Activated CD4-positive, alpha-beta T cell treated with anti-CD3 and anti-CD28 coated beads, Interleukin-2, amount 10 ng/mL, durations not matched to agents 24 days and 14 days (primary cell): ENCODE data around the gene GPR35. TPM values are rescaled to one million over a fixed set of nuclear protein-coding genes. Genes with fewer than 3 reads are reported as not detected.

ENCODE experiments used
- DNase-seq: peaks from one replicate; pipeline ENCODE4 v3.0.0; 2022
- H3K27ac Mint-ChIP-seq: one replicate; pipeline ENCODE4 v1.8.0; 2022; ENCODE audit warnings: mild to moderate bottlenecking, mixed read lengths
- H3K27me3 Mint-ChIP-seq: one replicate; pipeline ENCODE4 v1.8.0; 2022; ENCODE audit warnings: mixed read lengths
- H3K36me3 Mint-ChIP-seq: one replicate; pipeline ENCODE4 v1.8.0; 2022; ENCODE audit warnings: low read depth, mild to moderate bottlenecking, mixed read lengths
- H3K4me1 Mint-ChIP-seq: one replicate; pipeline ENCODE4 v1.8.0; 2021; ENCODE audit warnings: mixed read lengths
- H3K4me3 Mint-ChIP-seq: one replicate; pipeline ENCODE4 v1.8.0; 2022; ENCODE audit warnings: mild to moderate bottlenecking, moderate library complexity, mixed read lengths
- H3K9me3 Mint-ChIP-seq: one replicate; pipeline ENCODE4 v1.8.0; 2021; ENCODE audit warnings: mixed read lengths
- intact Hi-C: fragments of 100-400 bp; cut with micrococcal nuclease; formaldehyde crosslinking; loops from one replicate; pipeline ENCODE4 v1.15.1; 2023
- total RNA-seq: library from RNA; stranded (reverse); gene quantifications from 2 replicates; pipeline ENCODE4 v1.2.3, GENCODE V29; 2022

Gene GPR35
- total RNA-seq, 1 donor from 2014 or later: 8.7 TPM

GRCh38 chr2:240585101-240585500 lies 40.2 kb upstream of the GPR35 start:
- DNase-seq: no peak
- intact Hi-C loops: loop anchor here (5.0 to 10.0 kb wide), 2 partner anchors 120 to 922 kb away; partner anchors contain the start of gene STK25
- Mint-ChIP-seq H3K9me3 (no peaks in the 10 kb centered on the region), H3K36me3 (peaks cover 15% of the 10 kb centered on the region), H3K27me3 (no peaks in the 10 kb centered on the region), H3K27ac (peak overlapping the region; percentile 65), H3K4me1 (peaks cover 33% of the 10 kb centered on the region), H3K4me3 (peak overlapping the region; percentile 95)

GRCh38 chr2:240585681-240586197 lies 39.5 kb upstream of the GPR35 start:
- H3K4me3 Mint-ChIP-seq: peak overlapping the region; percentile 95
- peaks cover 15% of the 10 kb centered on the region for H3K36me3 Mint-ChIP-seq
- H3K27ac Mint-ChIP-seq: peak overlapping the region; percentile 87
- H3K27me3 Mint-ChIP-seq: no peaks in the 10 kb centered on the region
- intact Hi-C loops: loop anchor here (1.0 to 10.0 kb wide), 4 partner anchors 19 to 922 kb away; partner anchors contain the start of genes DUSP28 and STK25
- H3K9me3 Mint-ChIP-seq: no peaks in the 10 kb centered on the region
- DNase-seq: no peak
- peaks cover 32% of the 10 kb centered on the region for H3K4me1 Mint-ChIP-seq

- Mint-ChIP-seq H3K27ac (peak within 1 kb of the TSS; percentile 87), H3K36me3 (peaks cover 16% of the 10 kb centered on the region), H3K4me1 (peaks cover 32% of the 10 kb centered on the region), H3K4me3 (peak within 1 kb of the TSS; percentile 95), H3K27me3 (no peaks in the 10 kb centered on the region), H3K9me3 (no peaks in the 10 kb centered on the region)
- intact Hi-C loops: loop anchor here (1.0 to 10.0 kb wide), 4 partner anchors 20 to 921 kb away; partner anchors contain the start of genes DUSP28 and STK25
- peak; percentile 99 for DNase-seq
Measured at GRCh38 chr2:240586198-240586918, 38.9 kb upstream of the GPR35 start, which contains the start of gene CAPN10. TSS of gene CAPN10 (plus strand) at chr2:240586734. CDS start at chr2:240586912, 178 bp downstream.

- Mint-ChIP-seq H3K27me3 (no peaks in the 10 kb centered on the region), H3K36me3 (peaks cover 15% of the 10 kb centered on the region), H3K27ac (peak overlapping the region; percentile 87), H3K9me3 (no peaks in the 10 kb centered on the region), H3K4me3 (peak overlapping the region; percentile 79), H3K4me1 (peaks cover 32% of the 10 kb centered on the region)
- DNase-seq: peak; percentile 91
- intact Hi-C loops: loop anchor here (1.0 to 10.0 kb wide), 5 partner anchors 21 to 920 kb away; partner anchors contain the start of genes DUSP28 and STK25
Measured at GRCh38 chr2:240586919-240587800, 38.1 kb upstream of the GPR35 start.

GRCh38 chr2:240588006-240588655 lies 37.1 kb upstream of the GPR35 start:
- no peak for DNase-seq
- Mint-ChIP-seq H3K4me3 (peak overlapping the region; percentile 79), H3K9me3 (no peaks in the 10 kb centered on the region), H3K4me1 (peaks cover 30% of the 10 kb centered on the region), H3K27me3 (no peaks in the 10 kb centered on the region), H3K27ac (peak overlapping the region; percentile 70), H3K36me3 (peaks cover 17% of the 10 kb centered on the region)
- intact Hi-C loops: loop anchor here (5.0 to 10.0 kb wide), 2 partner anchors 117 to 919 kb away; partner anchors contain the start of gene STK25

- peaks cover 17% of the 10 kb centered on the region for H3K36me3 Mint-ChIP-seq
- H3K9me3 Mint-ChIP-seq: no peaks in the 10 kb centered on the region
- H3K4me3 Mint-ChIP-seq: peak overlapping the region; percentile 79
- DNase-seq: no peak
- peak overlapping the region; percentile 70 for H3K27ac Mint-ChIP-seq
- H3K27me3 Mint-ChIP-seq: no peaks in the 10 kb centered on the region
- intact Hi-C loops: loop anchor here (5.0 to 10.0 kb wide), 2 partner anchors 116 to 919 kb away; partner anchors contain the start of gene STK25
- peaks cover 28% of the 10 kb centered on the region for H3K4me1 Mint-ChIP-seq
Measured at GRCh38 chr2:240588669-240589068, 36.6 kb upstream of the GPR35 start.

- H3K27me3 Mint-ChIP-seq: no peaks in the 10 kb centered on the region
- DNase-seq: no peak
- H3K9me3 Mint-ChIP-seq: no peaks in the 10 kb centered on the region
- H3K27ac Mint-ChIP-seq: no peak overlapping the region
- peaks cover 17% of the 10 kb centered on the region for H3K36me3 Mint-ChIP-seq
- H3K4me3 Mint-ChIP-seq: no peak overlapping the region
- intact Hi-C loops: loop anchor here (5.0 to 10.0 kb wide), 2 partner anchors 115 to 918 kb away; partner anchors contain the start of gene STK25
- H3K4me1 Mint-ChIP-seq: peaks cover 26% of the 10 kb centered on the region
Measured at GRCh38 chr2:240589375-240589774, 35.9 kb upstream of the GPR35 start.

- Mint-ChIP-seq H3K27me3 (no peaks in the 10 kb centered on the region), H3K4me3 (no peak overlapping the region), H3K36me3 (peaks cover 17% of the 10 kb centered on the region), H3K9me3 (no peaks in the 10 kb centered on the region), H3K4me1 (peaks cover 20% of the 10 kb centered on the region), H3K27ac (no peak overlapping the region)
- intact Hi-C loops: loop anchor here (5.0 to 10.0 kb wide), 2 partner anchors 115 to 917 kb away; partner anchors contain the start of gene STK25
- DNase-seq: no peak
Measured at GRCh38 chr2:240589850-240590525, 35.3 kb upstream of the GPR35 start.

- DNase-seq: no peak
- Mint-ChIP-seq H3K27me3 (no peaks in the 10 kb centered on the region), H3K36me3 (peaks cover 17% of the 10 kb centered on the region), H3K4me3 (no peak overlapping the region), H3K27ac (no peak overlapping the region), H3K4me1 (peaks cover 20% of the 10 kb centered on the region), H3K9me3 (no peaks in the 10 kb centered on the region)
- intact Hi-C loops: no loop called here
Measured at GRCh38 chr2:240590681-240591111, 34.6 kb upstream of the GPR35 start.

GRCh38 chr2:240591226-240591625 lies 34.1 kb upstream of the GPR35 start:
- Mint-ChIP-seq H3K36me3 (peaks cover 19% of the 10 kb centered on the region), H3K27ac (no peak overlapping the region), H3K4me1 (peaks cover 20% of the 10 kb centered on the region), H3K4me3 (no peak overlapping the region), H3K27me3 (no peaks in the 10 kb centered on the region), H3K9me3 (no peaks in the 10 kb centered on the region)
- no peak for DNase-seq
- intact Hi-C loops: no loop called here

GRCh38 chr2:240591784-240592183 lies 33.5 kb upstream of the GPR35 start:
- intact Hi-C loops: no loop called here
- Mint-ChIP-seq H3K27me3 (no peaks in the 10 kb centered on the region), H3K4me1 (peaks cover 20% of the 10 kb centered on the region), H3K36me3 (peaks cover 19% of the 10 kb centered on the region), H3K4me3 (no peak overlapping the region), H3K9me3 (no peaks in the 10 kb centered on the region), H3K27ac (no peak overlapping the region)
- no peak for DNase-seq

- no peak for DNase-seq
- intact Hi-C loops: no loop called here
- no peak overlapping the region for H3K4me3 Mint-ChIP-seq
- peaks cover 11% of the 10 kb centered on the region for H3K4me1 Mint-ChIP-seq
- peaks cover 17% of the 10 kb centered on the region for H3K36me3 Mint-ChIP-seq
- H3K27ac Mint-ChIP-seq: no peak overlapping the region
- H3K9me3 Mint-ChIP-seq: no peaks in the 10 kb centered on the region
- H3K27me3 Mint-ChIP-seq: no peaks in the 10 kb centered on the region
Measured at GRCh38 chr2:240593026-240593702, 32.1 kb upstream of the GPR35 start.
